ENCODE data around the gene TLR7. TPM values are rescaled to one million over a fixed set of nuclear protein-coding genes. Genes with fewer than 3 reads are reported as not detected.
A peak's percentile ranks its signal among the peaks of the same experiment; 100 is the strongest.

Gene TLR7
- total and polyA plus RNA-seq, 9 of the 15 experiments (the other 6 are each of a cell fraction or from before 2014, with no cell fraction given) = 0.04 to 0.13 (median 0.07) TPM; not detected in 6

GRCh38 chrX:12922599-12922919 is 55.7 kb downstream of the TLR7 start (continued):
- TF ChIP-seq UBTF (IDR thresholded peaks at IDR 0.05; ENCODE audit: borderline replicate concordance in 1 of 2, low read depth in 2 of 2, low read length in 2 of 2) (no peak), NBN (IDR thresholded peaks at IDR 0.05; ENCODE audit: low read depth) (no peak), USF2 (CRISPR knock-in tag; IDR thresholded peaks at IDR 0.05) (no peak), ZMIZ1 (IDR thresholded peaks at IDR 0.05; ENCODE audit: low read depth in 2 of 2, low read length in 2 of 2) (peak in 1 of 2 experiments; percentile 65; a peak in 1 of 4 replicates), ZKSCAN8 (CRISPR knock-in tag; IDR thresholded peaks at IDR 0.05) (no peak), SLC30A9 (CRISPR knock-in tag; IDR thresholded peaks at IDR 0.05) (no peak), ZBTB17 (CRISPR knock-in tag; IDR thresholded peaks at IDR 0.05) (peak; percentile 92), AFF1 (IDR thresholded peaks at IDR 0.05; ENCODE audit: low read depth in 1 of 2, partially characterized antibody in 2 of 2) (no peak), ZNF444 (CRISPR knock-in tag; IDR thresholded peaks at IDR 0.05) (no peak), THRA (IDR thresholded peaks at IDR 0.05) (no peak), ILF3 (IDR thresholded peaks at IDR 0.05; ENCODE audit: borderline replicate concordance) (no peak), PHB2 (IDR thresholded peaks at IDR 0.05; ENCODE audit: low read depth) (no peak), ZNF695 (CRISPR knock-in tag; IDR thresholded peaks at IDR 0.05) (no peak)
- TF ChIP-seq, protein P1, sequence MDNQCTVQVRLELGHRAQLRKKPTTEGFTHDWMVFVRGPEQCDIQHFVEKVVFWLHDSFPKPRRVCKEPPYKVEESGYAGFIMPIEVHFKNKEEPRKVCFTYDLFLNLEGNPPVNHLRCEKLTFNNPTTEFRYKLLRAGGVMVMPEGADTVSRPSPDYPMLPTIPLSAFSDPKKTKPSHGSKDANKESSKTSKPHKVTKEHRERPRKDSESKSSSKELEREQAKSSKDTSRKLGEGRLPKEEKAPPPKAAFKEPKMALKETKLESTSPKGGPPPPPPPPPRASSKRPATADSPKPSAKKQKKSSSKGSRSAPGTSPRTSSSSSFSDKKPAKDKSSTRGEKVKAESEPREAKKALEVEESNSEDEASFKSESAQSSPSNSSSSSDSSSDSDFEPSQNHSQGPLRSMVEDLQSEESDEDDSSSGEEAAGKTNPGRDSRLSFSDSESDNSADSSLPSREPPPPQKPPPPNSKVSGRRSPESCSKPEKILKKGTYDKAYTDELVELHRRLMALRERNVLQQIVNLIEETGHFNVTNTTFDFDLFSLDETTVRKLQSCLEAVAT (IDR thresholded peaks at IDR 0.05) = peak in 1 of 2 experiments; percentile 92; a peak in 2 of 4 replicates
